Middle frontal gyrus (tissue), 1 donor: Measurements from ENCODE around the gene CAPZA2.
"Not testable (repeated sequence)": the region's sequence is repeated elsewhere in the genome, so short reads cannot be mapped to it uniquely, and the experiment has no call there.

Source experiments
- DNase-seq: peaks from one replicate; pipeline ENCODE4 v3.0.0-alpha.2; 2015; ENCODE audit warnings: low spot score; ENCODE audit errors: extremely low spot score

CAPZA2 gene

GRCh38 chr7:116912269-116912909 lies 50.0 kb downstream of the CAPZA2 start:
- DNase-seq: no peak

GRCh38 chr7:116918704-116919103 lies 56.3 kb downstream of the CAPZA2 start:
- DNase-seq: no peak

GRCh38 chr7:116920359-116920758 lies 58.0 kb downstream of the CAPZA2 start:
- DNase-seq: no peak

- DNase-seq: no peak
Observed at GRCh38 chr7:116922545-116922944, 60.2 kb downstream of the CAPZA2 start.

GRCh38 chr7:116924741-116925140 lies 62.4 kb downstream of the CAPZA2 start:
- DNase-seq: no peak

- DNase-seq: no peak
Observed at GRCh38 chr7:116929021-116929420, 66.6 kb downstream of the CAPZA2 start.

- no peak for DNase-seq
Observed at GRCh38 chr7:116929914-116930913, 67.8 kb downstream of the CAPZA2 start.

GRCh38 chr7:116932566-116932965 lies 70.2 kb downstream of the CAPZA2 start:
- no peak for DNase-seq

GRCh38 chr7:116933465-116933864 lies 71.1 kb downstream of the CAPZA2 start:
- DNase-seq: no peak

- no peak for DNase-seq
Observed at GRCh38 chr7:116934580-116934979, 72.2 kb downstream of the CAPZA2 start.

GRCh38 chr7:116936844-116937243 lies 74.5 kb downstream of the CAPZA2 start:
- DNase-seq: not testable (repeated sequence)

GRCh38 chr7:116938678-116939077 lies 76.3 kb downstream of the CAPZA2 start:
- no peak for DNase-seq

GRCh38 chr7:116940689-116941370 lies 78.4 kb downstream of the CAPZA2 start:
- no peak for DNase-seq

- DNase-seq: no peak
Observed at GRCh38 chr7:116942504-116942903, 80.1 kb downstream of the CAPZA2 start.

GRCh38 chr7:116948934-116949333 lies 86.5 kb downstream of the CAPZA2 start:
- DNase-seq: no peak

GRCh38 chr7:116949941-116950801 lies 87.8 kb downstream of the CAPZA2 start:
- DNase-seq: no peak

GRCh38 chr7:116950889-116951351 lies 88.5 kb downstream of the CAPZA2 start:
- DNase-seq: no peak

GRCh38 chr7:116951366-116952292 lies 89.2 kb downstream of the CAPZA2 start:
- DNase-seq: no peak

- DNase-seq: no peak
Observed at GRCh38 chr7:116952635-116953371, 90.4 kb downstream of the CAPZA2 start.
